H1 (cell line): Measurements from ENCODE around the gene ANKRD12. TPM values are rescaled to one million over a fixed set of nuclear protein-coding genes. Genes with fewer than 3 reads are reported as not detected.
A peak's percentile ranks its signal among the peaks of the same experiment; 100 is the strongest.

Experiments
- ASH2L ChIP-seq: fragments of 200-600, 300-600 bp; sonication (generic); IDR thresholded peaks from one replicate; pipeline ENCODE4 v1.7.1; 2017; ENCODE audit warnings: low read length
- BACH1 ChIP-seq: IDR thresholded peaks from 2 replicates; pipeline ENCODE4 v1.6.1; 2012; ENCODE audit warnings: low read length, improper control_type of control experiment
- BCL11A ChIP-seq, 2 experiments: IDR thresholded peaks; one replicate each; pipeline ENCODE4 v1.6.1; 2011; ENCODE audit warnings: low read depth in 2 of 2, low read length in 2 of 2, mild to moderate bottlenecking in 2 of 2
- CBX8 ChIP-seq: fragments of 300-800, 300-1000 bp; sonication (generic); IDR thresholded peaks from 2 replicates; pipeline ENCODE4 v1.7.1; 2016; ENCODE audit warnings: low read depth, low read length, borderline replicate concordance
- EP300 ChIP-seq, 2 experiments: IDR thresholded peaks; 1 replicate in 1 of 2; 2 replicates in 1 of 2; pipeline ENCODE4 v1.6.1; 2011 to 2012; ENCODE audit warnings: low read depth in 2 of 2, low read length in 2 of 2, mild to moderate bottlenecking in 2 of 2, borderline replicate concordance in 1 of 2, inconsistent platforms in 1 of 2, moderate library complexity in 1 of 2
- JUN ChIP-seq: IDR thresholded peaks from 2 replicates; pipeline ENCODE4 v1.6.1; 2011; ENCODE audit warnings: low read depth, mild to moderate bottlenecking, improper control_type of control experiment, low read length
- JUND ChIP-seq: IDR thresholded peaks from 2 replicates; pipeline ENCODE4 v1.6.1; 2011; ENCODE audit warnings: mild to moderate bottlenecking, improper control_type of control experiment, low read length
- KDM1A ChIP-seq: fragments of 200-600, 300-600 bp; sonication (generic); IDR thresholded peaks from 2 replicates; pipeline ENCODE4 v1.7.1; 2016; ENCODE audit warnings: mild to moderate bottlenecking, low read length, borderline replicate concordance
- KDM4A ChIP-seq: IDR thresholded peaks from one replicate; pipeline ENCODE4 v1.7.1; 2012; ENCODE audit warnings: low read depth, mild to moderate bottlenecking, moderate library complexity, low read length, inconsistent platforms; ENCODE audit not compliant: severe bottlenecking
- RBBP5 ChIP-seq: IDR thresholded peaks from 2 replicates; pipeline ENCODE4 v1.7.1; 2012; ENCODE audit warnings: low read depth, mild to moderate bottlenecking, inconsistent platforms, low read length, moderate library complexity, borderline replicate concordance
- RFX5 ChIP-seq: IDR thresholded peaks from 2 replicates; pipeline ENCODE4 v1.6.1; 2011; ENCODE audit warnings: low read depth, low read length, improper control_type of control experiment, borderline replicate concordance
- SIN3A ChIP-seq, 2 experiments: IDR thresholded peaks in 1 of 2; conservative IDR thresholded peaks in 1 of 2; 2 replicates each; pipeline ENCODE4 v1.6.1; 2011 to 2012; ENCODE audit warnings: low read length in 2 of 2, improper control_type of control experiment in 1 of 2, low read depth in 1 of 2, mild to moderate bottlenecking in 1 of 2
- SP4 ChIP-seq: IDR thresholded peaks from 2 replicates; pipeline ENCODE4 v1.6.1; 2012; ENCODE audit warnings: low read length, inconsistent platforms
- SRF ChIP-seq: IDR thresholded peaks from 2 replicates; pipeline ENCODE4 v1.6.1; 2011; ENCODE audit warnings: mild to moderate bottlenecking, low read depth, low read length, moderate library complexity
- SUZ12 ChIP-seq: fragments of 200-600 bp; sonication (generic); IDR thresholded peaks from 2 replicates; pipeline ENCODE4 v1.6.1; 2012; ENCODE audit warnings: mild to moderate bottlenecking, inconsistent platforms, low read length, moderate library complexity, mixed read lengths
- TEAD4 ChIP-seq: IDR thresholded peaks from 2 replicates; pipeline ENCODE4 v1.6.1; 2012; ENCODE audit warnings: low read depth, low read length, inconsistent platforms, mixed read lengths
- polyA plus RNA-seq, 7 experiments: library from polyadenylated mRNA; depleted of rRNA in 3 of 7; stranded (reverse) in 5 of 7; unstranded in 2 of 7; fragments of >200 nt in 5 of 7; fragments of 200-250 nt in 2 of 7; gene quantifications; 1 replicate in 5 of 7; 2 replicates in 1 of 7; 4 replicates in 1 of 7; pipeline versions ENCODE4 v1.2.1 to v1.2.3, GENCODE V29; 2011 to 2013; ENCODE audit warnings: missing spikeins in 2 of 7, mixed read lengths in 2 of 7
- total RNA-seq: library from RNA; stranded (reverse); fragmentation: NEBNext Ultra II Directional; extraction: Animal tissue kit (Norgen Biotek cat#: 25700); gene quantifications from 2 replicates; pipeline ENCODE4 v1.2.1, GENCODE V29; 2021
- TF ChIP-seq, protein P1 (sequence below): IDR thresholded peaks from 2 replicates; pipeline ENCODE4 v1.6.1; 2012; ENCODE audit warnings: low read length, inconsistent platforms
- TF ChIP-seq, protein P2 (sequence below), 3 experiments: IDR thresholded peaks; 1 replicate in 2 of 3; 2 replicates in 1 of 3; pipeline versions ENCODE4 v1.5.1 to v1.6.1; 2011; ENCODE audit warnings: low read length in 3 of 3, mild to moderate bottlenecking in 3 of 3, inconsistent platforms in 2 of 3, low read depth in 1 of 3, moderate library complexity in 1 of 3; ENCODE audit not compliant: insufficient read depth in 1 of 3; ENCODE audit errors: control extremely low read depth in 1 of 3
- TF ChIP-seq, protein P3 (sequence below): IDR thresholded peaks from 2 replicates; pipeline ENCODE4 v1.6.1; 2012; ENCODE audit warnings: inconsistent platforms

Gene ANKRD12
- total and polyA plus RNA-seq, 2 of the 8 experiments (the other 6 are each of a cell fraction or from before 2014, with no cell fraction given): 2.6 to 37.9 TPM

- TF ChIP-seq SIN3A (conservative IDR thresholded peaks at IDR 0.05 in 1 of 2, IDR thresholded peaks at IDR 0.05 in 1 of 2; ENCODE audit: low read depth in 1 of 2, low read length in 2 of 2) (no peak), BCL11A (IDR thresholded peaks at IDR 0.05; ENCODE audit: low read depth in 2 of 2, low read length in 2 of 2) (no peak), BACH1 (no peak), KDM4A (peak; percentile 60), CBX8 (no peak), JUN (no peak), JUND (no peak), KDM1A (no peak), EP300 (IDR thresholded peaks at IDR 0.05; ENCODE audit: borderline replicate concordance in 1 of 2, low read depth in 2 of 2, low read length in 2 of 2) (no peak), RFX5 (no peak), RBBP5 (peak; percentile 71; the same call in 1 of the 2 replicates), TEAD4 (no peak), SRF (no peak), ASH2L (no peak), SUZ12 (no peak), SP4 (no peak)
- TF ChIP-seq, protein P1, sequence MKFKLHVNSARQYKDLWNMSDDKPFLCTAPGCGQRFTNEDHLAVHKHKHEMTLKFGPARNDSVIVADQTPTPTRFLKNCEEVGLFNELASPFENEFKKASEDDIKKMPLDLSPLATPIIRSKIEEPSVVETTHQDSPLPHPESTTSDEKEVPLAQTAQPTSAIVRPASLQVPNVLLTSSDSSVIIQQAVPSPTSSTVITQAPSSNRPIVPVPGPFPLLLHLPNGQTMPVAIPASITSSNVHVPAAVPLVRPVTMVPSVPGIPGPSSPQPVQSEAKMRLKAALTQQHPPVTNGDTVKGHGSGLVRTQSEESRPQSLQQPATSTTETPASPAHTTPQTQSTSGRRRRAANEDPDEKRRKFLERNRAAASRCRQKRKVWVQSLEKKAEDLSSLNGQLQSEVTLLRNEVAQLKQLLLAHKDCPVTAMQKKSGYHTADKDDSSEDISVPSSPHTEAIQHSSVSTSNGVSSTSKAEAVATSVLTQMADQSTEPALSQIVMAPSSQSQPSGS: no peak
- TF ChIP-seq, protein P2, sequence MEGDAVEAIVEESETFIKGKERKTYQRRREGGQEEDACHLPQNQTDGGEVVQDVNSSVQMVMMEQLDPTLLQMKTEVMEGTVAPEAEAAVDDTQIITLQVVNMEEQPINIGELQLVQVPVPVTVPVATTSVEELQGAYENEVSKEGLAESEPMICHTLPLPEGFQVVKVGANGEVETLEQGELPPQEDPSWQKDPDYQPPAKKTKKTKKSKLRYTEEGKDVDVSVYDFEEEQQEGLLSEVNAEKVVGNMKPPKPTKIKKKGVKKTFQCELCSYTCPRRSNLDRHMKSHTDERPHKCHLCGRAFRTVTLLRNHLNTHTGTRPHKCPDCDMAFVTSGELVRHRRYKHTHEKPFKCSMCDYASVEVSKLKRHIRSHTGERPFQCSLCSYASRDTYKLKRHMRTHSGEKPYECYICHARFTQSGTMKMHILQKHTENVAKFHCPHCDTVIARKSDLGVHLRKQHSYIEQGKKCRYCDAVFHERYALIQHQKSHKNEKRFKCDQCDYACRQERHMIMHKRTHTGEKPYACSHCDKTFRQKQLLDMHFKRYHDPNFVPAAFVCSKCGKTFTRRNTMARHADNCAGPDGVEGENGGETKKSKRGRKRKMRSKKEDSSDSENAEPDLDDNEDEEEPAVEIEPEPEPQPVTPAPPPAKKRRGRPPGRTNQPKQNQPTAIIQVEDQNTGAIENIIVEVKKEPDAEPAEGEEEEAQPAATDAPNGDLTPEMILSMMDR (IDR thresholded peaks at IDR 0.05; ENCODE audit: control extremely low read depth in 1 of 3, insufficient read depth in 1 of 3, low read depth in 1 of 3, low read length in 3 of 3): peak in 2 of 3 experiments; percentile 5 to 61; a peak in 3 of 4 replicates
- TF ChIP-seq, protein P3, sequence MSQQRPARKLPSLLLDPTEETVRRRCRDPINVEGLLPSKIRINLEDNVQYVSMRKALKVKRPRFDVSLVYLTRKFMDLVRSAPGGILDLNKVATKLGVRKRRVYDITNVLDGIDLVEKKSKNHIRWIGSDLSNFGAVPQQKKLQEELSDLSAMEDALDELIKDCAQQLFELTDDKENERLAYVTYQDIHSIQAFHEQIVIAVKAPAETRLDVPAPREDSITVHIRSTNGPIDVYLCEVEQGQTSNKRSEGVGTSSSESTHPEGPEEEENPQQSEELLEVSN: no peak; the same call in 1 of the 2 replicates
These were observed 197.9 kb downstream of the ANKRD12 start, which contains the start of gene TWSG1 (continued) for GRCh38 chr18:9334329-9334972.
